ENCODE results near the gene CLHC1. TPM values are rescaled to one million over a fixed set of nuclear protein-coding genes. Genes with fewer than 3 reads are reported as not detected.

CLHC1 gene
- total and polyA plus RNA-seq, 10 of the 15 experiments (the other 5 are each of a cell fraction or from before 2014, with no cell fraction given): 2.6 to 6.8 (median 4.7) TPM

DNA sequence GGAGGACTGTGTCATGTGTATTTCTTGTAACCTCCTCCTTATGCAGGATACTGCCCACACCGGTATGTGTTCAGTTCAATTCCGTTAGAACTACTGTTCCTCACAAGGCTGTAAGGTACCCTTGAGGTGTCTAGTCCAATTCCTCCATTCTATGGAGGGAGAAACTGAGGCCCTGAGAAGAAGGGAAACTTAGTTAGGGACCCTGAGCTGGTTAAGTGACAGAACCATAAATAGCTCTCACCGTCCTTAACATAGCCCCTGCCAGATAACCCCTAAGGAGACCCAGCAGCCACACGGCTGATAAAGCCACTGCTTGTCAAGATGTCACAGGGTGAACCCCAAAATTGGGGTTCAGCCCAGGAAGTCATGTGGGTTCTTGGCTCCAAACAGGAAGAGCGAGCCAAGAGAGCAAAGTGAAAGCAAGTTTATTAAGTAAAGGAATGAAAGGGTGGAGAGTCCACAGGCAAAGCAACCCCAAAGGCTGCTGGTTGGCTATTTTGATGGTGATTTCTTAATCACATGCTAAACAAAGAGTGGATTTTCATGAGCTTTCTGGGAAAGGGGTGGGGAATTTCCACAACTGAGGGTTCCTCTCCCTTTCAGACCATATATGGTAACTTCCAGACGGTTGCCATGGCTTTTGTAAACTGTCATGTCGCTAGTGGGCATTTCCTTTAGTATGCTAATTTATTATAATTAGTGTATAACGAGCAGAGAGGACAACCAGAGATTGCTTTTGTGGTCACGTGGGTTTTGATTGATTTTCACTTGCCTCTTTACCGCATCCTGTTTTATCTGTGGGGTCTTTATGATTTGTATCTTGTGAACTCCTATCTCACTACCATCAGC, 98.4 kb downstream of the CLHC1 start (continued):
- TF ChIP-seq, protein P1, sequence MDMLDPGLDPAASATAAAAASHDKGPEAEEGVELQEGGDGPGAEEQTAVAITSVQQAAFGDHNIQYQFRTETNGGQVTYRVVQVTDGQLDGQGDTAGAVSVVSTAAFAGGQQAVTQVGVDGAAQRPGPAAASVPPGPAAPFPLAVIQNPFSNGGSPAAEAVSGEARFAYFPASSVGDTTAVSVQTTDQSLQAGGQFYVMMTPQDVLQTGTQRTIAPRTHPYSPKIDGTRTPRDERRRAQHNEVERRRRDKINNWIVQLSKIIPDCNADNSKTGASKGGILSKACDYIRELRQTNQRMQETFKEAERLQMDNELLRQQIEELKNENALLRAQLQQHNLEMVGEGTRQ (IDR thresholded peaks at IDR 0.05; ENCODE audit: borderline replicate concordance, low read depth, low read length): peak; percentile 49; the same call in 1 of the 2 replicates
- TF ChIP-seq ZNF217 (IDR thresholded peaks at IDR 0.05): no peak
- TF ChIP-seq, protein P2, sequence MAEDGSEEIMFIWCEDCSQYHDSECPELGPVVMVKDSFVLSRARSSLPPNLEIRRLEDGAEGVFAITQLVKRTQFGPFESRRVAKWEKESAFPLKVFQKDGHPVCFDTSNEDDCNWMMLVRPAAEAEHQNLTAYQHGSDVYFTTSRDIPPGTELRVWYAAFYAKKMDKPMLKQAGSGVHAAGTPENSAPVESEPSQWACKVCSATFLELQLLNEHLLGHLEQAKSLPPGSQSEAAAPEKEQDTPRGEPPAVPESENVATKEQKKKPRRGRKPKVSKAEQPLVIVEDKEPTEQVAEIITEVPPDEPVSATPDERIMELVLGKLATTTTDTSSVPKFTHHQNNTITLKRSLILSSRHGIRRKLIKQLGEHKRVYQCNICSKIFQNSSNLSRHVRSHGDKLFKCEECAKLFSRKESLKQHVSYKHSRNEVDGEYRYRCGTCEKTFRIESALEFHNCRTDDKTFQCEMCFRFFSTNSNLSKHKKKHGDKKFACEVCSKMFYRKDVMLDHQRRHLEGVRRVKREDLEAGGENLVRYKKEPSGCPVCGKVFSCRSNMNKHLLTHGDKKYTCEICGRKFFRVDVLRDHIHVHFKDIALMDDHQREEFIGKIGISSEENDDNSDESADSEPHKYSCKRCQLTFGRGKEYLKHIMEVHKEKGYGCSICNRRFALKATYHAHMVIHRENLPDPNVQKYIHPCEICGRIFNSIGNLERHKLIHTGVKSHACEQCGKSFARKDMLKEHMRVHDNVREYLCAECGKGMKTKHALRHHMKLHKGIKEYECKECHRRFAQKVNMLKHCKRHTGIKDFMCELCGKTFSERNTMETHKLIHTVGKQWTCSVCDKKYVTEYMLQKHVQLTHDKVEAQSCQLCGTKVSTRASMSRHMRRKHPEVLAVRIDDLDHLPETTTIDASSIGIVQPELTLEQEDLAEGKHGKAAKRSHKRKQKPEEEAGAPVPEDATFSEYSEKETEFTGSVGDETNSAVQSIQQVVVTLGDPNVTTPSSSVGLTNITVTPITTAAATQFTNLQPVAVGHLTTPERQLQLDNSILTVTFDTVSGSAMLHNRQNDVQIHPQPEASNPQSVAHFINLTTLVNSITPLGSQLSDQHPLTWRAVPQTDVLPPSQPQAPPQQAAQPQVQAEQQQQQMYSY (CRISPR knock-in tag; IDR thresholded peaks at IDR 0.05): no peak
- TF ChIP-seq REST (IDR thresholded peaks at IDR 0.05; ENCODE audit: low read depth, low read length): no peak
- no peak for TF ChIP-seq SIN3A (IDR thresholded peaks at IDR 0.05; ENCODE audit: low read depth, low read length)
- TF ChIP-seq IKZF1 (conservative IDR thresholded peaks at IDR 0.05): 0 out of 2 replicates have a peak, but pooled peaks have one; percentile 40
- TF ChIP-seq, protein P3, sequence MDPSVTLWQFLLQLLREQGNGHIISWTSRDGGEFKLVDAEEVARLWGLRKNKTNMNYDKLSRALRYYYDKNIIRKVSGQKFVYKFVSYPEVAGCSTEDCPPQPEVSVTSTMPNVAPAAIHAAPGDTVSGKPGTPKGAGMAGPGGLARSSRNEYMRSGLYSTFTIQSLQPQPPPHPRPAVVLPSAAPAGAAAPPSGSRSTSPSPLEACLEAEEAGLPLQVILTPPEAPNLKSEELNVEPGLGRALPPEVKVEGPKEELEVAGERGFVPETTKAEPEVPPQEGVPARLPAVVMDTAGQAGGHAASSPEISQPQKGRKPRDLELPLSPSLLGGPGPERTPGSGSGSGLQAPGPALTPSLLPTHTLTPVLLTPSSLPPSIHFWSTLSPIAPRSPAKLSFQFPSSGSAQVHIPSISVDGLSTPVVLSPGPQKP (IDR thresholded peaks at IDR 0.05; ENCODE audit: low read depth, low read length): peak; percentile 97
- TF ChIP-seq SRF (IDR thresholded peaks at IDR 0.05; ENCODE audit: low read depth in 2 of 2, low read length in 2 of 2): peak; percentile 94 to 99
- 0 out of 2 replicates have a peak, but pooled peaks have one; percentile 12 for TF ChIP-seq NBN (IDR thresholded peaks at IDR 0.05)
- TF ChIP-seq ATF2 (IDR thresholded peaks at IDR 0.05; ENCODE audit: low read length): 0 out of 2 replicates have a peak, but pooled peaks have one; percentile 12
- peak; percentile 77 for TF ChIP-seq POLR2AphosphoS5 (IDR thresholded peaks at IDR 0.05; ENCODE audit: low read length)
- no peak for TF ChIP-seq SREBF2 (IDR thresholded peaks at IDR 0.05; ENCODE audit: low read length)
- peak; percentile 20; the same call in 1 of the 2 replicates for TF ChIP-seq SMARCA5 (IDR thresholded peaks at IDR 0.05)
- no peak for TF ChIP-seq TCF3 (IDR thresholded peaks at IDR 0.05; ENCODE audit: borderline replicate concordance, insufficient read depth, low read depth, low read length)
